NCI-H345 (cell line): ENCODE data around the gene KCNH1.

Experiments
- DNase-seq: peaks from one replicate; lab custom pipeline; 2025; lab: John Stamatoyannopoulos, UW

KCNH1 gene

DNA sequence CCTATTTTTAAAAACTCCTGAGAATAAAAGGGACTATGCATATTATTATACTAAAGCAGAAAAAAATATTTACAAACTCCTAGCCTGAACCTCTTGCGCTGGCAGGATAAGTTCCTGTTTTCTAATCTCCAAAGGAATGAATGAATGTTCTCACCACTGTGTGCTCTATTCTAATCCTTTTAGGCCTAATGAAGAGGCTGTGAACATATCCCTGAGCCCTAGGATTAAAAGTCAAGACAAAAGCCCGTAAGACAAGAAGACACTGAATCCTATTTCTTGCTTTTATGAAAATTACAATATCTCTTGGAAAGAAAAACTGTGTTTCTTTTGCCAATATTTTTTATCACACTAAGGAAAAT is 487.7 kb downstream of the KCNH1 start:
- DNase-seq = no peak

DNA sequence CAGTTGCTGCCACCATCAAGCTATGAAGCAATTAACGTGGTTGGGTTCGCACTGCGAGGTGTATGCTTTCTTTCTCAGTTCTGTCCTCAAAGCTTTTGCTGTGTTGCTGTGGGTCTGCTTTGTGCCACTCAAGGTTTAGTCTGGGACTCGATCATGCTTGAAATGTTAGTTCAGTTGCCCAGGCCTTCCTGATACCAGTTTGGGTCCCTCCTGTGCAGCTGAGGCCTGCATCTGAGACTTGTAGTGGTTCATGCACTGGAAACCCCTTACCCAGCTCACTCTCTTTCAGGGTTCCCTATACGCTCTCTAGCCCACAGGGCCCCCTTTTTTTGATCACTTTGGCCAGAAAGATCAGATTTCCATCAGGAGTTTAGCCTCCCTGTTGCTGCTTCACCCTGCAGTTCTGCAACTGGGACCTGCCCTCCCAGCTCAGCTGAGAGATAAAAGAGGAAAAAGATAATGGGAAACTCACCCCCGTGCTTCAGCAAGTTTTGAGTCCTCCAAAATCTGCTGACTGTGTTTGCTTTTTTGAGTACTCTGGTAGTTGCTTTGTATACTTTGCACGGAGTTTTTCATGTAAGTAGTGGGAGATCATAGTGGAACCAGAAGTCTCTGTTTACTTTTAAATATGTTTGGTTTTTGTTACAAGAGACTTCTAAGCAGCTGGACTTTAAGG is 488.2 kb downstream of the KCNH1 start:
- DNase-seq = peak; percentile 24

GRCh38 chr1:210641582-210641981 is 492.4 kb downstream of the KCNH1 start:
- no peak for DNase-seq

DNA sequence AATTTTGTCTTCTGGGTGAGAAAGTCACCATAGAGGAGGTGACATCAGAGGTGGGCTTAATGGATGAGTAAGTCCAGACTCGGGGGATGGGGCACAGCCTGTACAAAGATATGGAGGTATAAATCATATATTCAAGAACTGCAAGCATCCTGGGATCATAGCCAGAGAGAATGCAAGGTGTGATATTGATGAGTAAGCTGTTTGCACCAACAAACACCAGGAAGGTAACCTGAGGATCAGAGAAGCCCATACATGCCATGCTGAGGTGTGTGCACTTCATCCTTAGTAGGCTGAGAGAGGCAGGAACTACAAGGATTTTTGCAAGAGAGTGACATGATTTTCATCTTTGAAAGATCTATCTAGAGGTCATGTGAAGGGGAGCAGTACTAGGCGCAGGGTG is 498.8 kb downstream of the KCNH1 start:
- no peak for DNase-seq

- DNase-seq = peak; percentile 22
These were observed 500.3 kb downstream of the KCNH1 start for GRCh38 chr1:210633636-210634035.

DNA sequence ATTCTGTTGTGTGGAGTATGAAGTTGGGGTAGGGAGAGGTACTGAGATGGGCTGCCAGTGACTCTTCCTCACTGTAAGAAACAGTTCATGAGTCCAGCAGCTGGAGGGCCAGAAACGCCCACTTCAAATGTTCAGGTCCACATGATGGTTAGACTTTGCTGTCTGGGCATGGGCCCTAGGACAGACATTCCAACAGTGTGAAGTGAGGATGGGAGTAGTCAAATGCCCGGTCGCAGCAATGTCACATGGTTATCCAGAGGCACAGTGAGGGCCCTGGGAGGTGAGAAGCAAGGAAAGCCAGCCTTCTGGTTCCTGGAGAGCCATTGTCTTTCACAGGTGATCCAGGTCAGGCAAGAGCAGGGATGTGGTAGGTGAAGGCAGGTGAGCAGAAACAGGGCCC is 500.8 kb downstream of the KCNH1 start:
- no peak for DNase-seq

DNA sequence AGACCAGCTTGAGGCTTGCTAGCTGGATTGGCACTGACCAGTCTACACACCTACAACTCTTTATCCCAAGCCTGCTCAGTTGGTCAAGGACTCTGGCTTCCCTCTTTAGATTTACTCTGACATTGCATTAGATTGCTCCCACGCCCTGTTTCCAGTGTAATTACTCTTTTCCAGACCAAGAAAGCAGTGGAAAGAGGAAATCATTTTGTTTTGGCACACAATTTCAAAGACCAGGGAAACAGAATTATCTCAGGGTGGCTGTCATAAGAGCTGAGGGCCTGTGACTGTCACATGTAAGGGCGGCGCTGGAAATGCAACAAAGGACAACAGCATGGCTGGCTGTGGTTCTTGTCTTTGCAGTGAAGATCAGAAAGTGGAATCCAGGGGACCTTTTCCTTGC is 502.5 kb downstream of the KCNH1 start:
- no peak for DNase-seq

DNA sequence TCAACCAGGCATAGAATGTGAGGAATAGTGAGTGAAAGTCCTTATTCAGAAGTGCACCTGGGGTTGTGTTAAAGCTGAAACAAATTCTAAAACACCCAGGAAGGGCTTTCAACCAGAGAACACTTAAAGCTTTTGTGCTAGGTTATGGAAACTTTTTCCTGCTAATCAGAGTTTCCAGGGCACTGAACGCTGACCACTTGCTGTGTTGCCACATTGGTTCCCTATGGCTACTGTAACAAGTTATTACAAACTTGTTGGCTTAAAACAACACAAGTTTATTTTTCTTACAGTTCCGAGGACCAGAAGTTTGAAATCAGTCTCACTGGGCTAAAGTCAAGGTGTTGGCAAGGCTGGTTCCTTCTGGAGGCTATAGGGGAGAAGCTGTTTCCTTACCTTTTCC is 504.7 kb downstream of the KCNH1 start:
- DNase-seq = no peak

- no peak for DNase-seq
These were observed 506.2 kb downstream of the KCNH1 start for GRCh38 chr1:210627755-210628154.
